GM21390 (cell line): ENCODE data around the gene KSR1.
"Not testable (repeated sequence)": the region's sequence is repeated elsewhere in the genome, so short reads cannot be mapped to it uniquely, and the experiment has no call there.

ENCODE experiments used
- ATAC-seq: cut with Tn5 transposase; IDR thresholded peaks from one replicate; pipeline ENCODE4 v1.9.1; 2021; ENCODE audit not compliant: unreplicated experiment

KSR1 gene

DNA sequence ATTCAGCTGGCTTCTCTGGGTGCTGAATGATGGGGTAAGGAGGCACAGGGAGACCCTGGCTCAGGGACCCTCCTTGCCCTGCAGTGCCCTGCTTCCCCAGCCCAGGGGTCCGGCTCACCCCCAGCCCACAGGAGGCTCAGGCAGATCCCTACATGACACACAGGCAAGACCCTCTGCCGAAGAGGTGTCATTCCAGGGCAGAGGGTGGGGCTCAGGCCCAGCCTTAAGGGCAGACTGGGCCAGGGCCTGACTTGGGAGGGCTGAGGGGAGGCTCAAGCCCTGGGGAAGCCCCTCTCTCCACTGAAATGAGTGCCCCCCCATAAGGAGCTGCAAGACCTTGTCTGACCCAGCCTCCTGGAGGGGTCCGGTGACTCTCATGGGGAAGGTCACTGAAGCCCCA is 30.3 kb upstream of the KSR1 start:
- ATAC-seq: no peak

DNA sequence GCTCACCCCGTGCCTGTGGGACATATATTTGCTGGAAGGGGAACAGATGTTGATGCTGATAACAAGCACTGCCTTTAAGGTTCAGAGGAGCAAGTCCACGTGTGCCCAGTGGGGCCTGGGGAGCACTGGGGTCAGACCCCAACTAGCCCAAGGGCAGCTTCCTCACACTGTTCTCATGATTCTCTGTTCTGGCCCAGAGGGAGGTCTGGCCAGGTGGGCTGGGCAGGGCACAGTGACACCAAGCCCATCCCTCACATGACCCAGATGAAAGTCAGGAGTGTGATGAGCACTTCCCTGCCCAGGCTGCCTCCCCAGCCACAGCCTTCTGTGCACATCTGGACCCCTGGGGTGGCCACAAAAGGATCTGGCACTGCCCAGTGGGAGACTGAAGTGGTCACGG is 29.8 kb upstream of the KSR1 start:
- not testable (repeated sequence) for ATAC-seq

DNA sequence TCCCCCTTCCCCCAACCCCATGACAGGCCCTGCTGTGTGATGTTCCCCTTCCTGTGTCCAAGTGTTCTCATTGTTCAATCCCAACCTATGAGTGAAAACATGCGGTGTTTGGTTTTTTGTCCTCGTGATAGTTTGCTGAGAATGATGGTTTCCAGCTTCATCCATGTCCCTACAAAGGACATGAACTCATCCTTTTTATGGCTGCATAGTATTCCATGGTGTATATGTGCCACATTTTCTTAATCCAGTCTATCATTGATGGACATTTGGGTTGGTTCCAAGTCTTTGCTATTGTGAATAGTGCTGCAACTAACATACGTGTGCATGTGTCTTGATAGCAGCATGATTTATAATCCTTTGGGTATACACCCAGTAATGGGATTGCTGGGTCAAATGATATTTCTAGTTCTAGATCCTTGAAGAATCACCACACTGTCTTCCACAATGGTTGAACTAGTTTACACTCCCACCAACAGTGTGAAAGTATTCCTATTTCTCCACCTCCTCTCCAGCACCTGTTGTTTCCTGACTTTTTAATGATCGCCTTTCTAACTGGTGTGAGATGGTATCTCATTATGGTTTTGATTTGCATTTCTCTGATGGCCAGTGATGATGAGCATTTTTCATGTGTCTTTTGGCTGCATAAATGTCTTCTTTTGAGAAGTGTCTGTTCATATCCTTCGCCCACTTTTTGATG is 28.9 kb upstream of the KSR1 start:
- not testable (repeated sequence) for ATAC-seq

DNA sequence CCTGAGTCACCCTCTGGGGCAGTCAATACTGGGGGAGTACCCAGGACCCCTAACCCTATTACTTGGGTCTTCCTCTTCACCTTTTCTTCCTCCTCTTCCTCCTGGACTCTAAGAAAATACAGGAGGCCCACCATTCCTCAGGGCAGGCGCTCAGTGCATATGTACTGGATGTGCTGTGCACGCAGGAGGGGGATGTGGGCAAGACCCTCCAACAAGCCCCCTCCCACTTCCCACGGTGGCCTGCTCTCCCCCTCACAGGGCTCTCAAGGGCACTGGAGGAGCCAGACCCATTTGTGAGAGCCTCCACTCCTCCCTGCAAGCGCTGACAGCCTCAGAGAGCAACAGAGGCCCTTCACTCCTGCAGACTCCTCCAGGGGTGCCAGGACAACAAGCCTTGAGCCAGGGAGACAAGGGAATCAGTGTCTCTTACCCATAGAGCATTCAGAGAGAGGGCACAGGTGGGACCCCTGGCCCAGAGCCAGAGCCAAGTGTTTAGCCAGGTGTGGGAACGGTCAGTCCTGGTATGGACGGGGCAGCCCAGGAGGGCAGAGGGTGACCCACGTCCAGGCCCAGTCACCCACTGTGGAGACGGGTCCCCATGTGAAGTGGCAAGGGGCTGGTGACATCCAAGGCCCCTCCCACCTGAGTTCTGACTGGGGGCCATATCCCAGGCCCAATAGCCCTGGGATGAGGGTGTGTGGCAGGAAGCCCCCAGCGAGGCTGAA is 27.3 kb upstream of the KSR1 start:
- no peak for ATAC-seq

DNA sequence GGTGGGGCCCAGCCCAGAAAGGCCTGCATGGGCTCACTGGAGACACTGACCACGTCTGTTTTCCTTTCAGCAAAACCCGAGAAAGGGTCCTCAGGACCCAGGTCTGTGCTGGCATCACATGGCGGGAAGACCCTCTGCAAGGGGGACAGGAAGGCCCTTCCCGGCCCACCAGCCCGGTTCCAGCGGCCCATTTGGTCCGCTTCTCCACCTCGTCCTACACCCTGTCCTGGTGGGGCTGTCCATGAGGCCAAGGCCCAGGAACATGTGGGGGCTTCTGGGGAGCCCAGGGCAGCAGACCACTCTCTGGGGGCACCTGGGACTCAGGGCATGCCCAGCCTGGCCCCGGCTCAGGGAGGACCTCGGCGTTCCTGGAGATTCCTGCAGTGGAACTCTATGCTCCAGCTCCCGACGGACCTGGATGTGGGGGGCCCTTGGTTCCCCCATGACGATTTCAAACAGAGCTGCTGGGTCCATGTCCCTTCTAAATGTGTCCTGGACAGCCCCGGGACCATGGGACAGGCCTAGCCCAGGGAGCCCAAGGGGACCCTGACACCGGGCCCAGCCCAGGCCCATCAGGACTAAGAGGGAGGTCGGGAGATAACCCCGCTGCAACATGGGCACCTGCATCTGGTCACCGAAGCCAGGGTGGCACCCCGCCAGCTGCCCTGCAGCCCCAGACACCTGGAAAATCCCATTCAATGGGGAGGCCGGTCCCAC is 26.4 kb upstream of the KSR1 start:
- ATAC-seq: no peak

DNA sequence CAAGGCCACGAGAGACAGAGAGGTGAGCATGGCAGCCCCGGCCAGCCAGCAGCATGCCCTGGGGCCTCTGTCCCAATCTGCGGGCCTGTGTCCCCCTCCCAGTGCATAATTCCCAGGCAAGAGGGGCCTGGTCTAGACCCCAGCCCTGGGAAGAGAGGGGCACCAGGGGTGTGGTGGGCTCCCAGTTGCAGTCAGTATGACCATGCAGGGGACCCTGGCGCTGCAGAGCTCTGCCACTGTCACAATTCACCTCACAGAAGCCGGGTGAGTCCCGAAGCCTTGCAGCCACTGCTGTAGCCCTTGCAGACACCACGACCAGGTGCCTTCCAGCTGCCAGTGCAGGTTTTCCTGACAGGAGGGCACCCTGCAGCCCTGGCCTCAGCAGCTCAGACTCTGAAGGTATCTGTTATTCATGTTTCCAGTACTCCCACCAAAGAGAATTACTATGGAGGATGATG is 25.8 kb upstream of the KSR1 start:
- no peak for ATAC-seq

DNA sequence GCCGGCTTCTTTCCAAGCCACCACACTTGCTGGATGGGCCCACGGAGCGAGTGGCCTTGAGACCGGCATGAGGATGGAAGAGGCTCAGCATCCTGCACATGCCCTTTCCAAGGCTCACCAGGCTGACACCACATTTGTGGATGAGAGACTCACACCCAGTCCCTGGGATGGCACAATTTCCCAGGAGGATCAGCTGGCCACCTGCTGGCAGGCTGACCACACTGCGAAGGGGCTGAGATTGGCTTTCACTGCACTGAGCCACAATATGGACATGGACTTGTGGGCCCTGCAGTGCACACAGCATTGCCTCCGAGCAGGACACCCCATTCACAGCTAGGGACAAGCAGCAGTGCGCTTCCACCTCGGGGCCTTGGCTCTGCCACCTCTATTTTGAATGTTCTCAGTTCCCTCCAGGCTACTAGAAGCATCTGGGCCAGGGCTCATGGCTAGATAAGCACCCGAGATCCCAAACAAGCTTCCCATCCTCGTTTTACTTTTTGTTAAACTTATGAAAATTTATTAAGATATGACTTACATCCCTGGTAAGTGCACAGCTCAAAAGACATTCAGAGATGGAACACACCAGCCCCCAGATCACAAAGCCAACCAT is 25.3 kb upstream of the KSR1 start:
- ATAC-seq: no peak

DNA sequence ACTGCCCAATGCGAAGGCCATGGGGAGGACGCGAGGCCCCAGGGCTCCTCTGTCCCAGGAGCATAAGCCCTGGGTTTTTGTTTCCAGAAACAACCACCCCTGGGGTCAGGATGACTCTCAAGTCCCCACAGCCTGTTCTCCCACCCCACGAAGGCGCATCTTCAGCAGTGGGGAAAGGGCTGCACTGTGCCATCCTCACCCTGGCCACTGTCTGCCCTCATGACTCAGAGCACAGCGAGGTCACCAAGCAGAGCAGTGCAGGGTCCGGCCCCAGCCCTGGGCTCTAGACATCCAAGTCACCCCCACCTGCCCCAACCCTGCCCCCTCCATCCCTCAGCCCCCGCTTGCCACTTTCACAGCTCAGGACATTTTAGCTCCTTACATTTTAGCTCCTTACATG is 22.7 kb upstream of the KSR1 start:
- ATAC-seq: no peak

DNA sequence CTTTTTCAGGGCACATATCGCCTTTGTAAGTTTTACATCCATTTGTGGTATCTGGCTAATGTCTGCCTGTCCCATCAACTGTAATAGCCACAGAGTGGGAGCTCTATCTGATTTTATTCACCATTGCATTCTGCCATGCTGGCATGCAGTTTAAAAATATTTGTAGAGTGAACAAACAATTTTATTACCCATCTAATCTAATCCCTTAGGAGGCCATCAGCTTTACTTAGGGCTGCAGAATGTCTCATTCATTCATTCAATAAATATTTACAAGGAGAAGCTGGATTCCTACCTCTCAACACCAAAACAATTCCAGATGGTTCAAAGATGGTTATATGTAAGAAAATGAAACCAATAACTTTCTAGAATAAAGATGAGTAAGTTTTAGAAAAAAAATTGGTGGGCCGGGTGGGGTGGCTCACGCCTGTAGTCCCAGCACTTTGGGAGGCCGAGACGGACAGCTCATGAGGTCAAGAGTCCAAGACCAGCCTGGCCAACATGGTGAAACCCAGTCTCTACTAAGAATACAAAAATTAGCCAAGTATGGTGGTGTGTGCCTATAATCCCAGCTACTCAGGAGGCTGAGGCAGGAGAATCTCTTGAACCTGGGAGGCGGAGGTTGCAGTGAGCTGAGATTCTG is 20.7 kb upstream of the KSR1 start:
- ATAC-seq: not testable (repeated sequence)

DNA sequence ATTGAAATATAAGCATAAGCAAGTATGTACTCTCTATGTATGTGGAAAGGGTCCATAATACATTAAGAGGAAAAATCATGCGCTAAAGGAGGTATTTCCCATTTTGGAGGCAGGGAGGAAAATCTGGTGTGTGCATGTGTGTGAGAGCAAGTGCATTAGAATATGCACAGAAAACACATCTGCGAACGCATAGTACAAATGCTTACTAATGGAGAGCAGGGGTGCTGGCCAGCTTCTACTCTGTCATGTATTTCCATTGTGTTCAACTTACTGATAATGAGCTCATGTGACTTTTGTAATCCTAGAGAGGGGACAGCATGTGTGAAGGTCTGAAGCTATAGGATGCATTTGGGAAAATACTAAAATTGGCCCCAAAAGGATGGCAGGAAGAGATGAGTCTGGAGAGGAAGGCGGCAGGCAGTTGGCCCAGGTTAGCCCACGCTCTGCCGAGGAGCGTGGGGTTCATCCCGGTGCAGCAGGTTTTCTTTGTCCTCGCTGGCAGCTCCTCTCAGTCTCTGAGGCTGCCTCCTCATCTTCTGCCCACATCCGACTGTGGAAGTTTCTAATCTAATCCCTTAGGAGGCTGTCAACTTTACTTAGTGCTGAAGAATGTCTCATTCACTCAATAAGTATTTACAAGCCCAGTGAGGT is 17.8 kb upstream of the KSR1 start:
- ATAC-seq: no peak

DNA sequence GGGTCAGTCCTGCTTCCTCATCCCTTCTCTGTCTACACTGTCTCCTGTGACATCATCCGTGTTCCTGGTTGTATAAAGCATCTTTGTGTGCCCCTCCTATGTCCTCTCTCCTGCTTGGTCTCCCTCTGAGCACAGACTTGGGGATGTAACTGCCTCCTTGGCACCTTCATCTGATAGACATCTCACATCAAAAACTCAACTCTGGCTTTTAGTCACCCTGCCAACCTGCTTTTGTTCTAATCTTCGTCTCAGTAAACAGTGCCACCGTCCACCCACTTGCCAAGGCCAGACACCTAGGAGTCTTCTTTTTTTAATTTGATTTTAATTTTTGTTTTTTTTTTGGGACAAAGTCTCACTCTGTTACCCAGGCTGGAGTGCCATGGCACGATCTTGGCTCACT is 16.9 kb upstream of the KSR1 start:
- no peak for ATAC-seq

DNA sequence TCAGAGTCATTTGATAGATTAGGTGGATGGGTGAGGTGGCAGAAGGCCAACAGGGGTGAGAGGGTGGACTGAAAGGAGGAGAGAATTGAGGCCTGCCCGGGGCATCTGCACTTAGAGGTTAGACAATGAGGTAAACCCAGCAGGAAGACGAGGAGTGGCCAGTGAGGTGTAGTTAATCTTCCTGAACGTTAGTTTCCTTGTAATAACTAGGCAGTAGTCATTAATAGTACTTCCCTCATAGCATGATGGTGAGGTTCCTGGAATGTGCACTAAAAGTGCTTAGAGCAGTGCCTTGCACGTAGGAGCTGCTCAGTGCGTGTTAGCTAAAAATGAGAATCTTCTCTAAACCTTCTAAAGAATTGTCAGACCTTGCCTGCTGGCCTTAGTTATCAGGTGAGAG is 13.5 kb upstream of the KSR1 start:
- no peak for ATAC-seq

DNA sequence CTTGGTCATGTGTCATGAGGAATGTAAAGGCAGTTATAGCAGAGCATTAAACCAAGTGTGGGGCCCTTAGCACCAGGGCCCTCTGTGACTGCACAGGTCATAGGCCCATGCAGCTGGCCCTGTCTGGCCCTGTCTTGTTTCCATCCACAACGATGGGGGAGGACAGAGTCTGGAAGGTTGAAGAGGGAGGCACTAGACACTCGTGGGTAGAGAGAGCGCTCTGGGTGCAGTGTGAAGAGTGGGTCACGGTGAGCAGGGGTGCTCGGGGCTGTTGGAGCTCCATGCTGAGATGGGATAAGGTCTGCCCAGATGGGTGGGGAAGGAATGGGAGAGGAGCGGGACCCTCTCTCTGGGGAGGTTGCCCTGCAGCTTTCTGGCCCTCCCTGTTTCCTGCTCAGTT is 12.8 kb upstream of the KSR1 start:
- no peak for ATAC-seq

DNA sequence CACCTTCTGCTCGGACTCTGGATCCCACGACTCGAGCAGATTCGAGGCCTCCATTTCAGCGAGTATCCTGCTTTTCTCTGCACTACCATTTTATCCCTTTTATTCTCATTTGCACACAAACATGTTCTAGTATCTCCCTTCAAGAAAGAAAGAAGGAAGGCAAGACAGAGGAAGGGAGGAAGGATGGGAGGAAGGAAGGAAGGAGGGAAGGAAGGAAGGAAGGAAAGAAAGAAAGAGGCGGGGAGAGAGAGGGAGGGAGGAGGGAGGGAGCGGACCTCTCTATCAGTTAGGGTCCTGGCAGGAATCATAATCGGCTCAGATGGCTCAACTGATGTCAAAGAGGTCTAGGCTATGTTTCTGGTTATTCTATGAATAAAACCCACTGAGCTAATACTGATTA is 10.3 kb upstream of the KSR1 start:
- ATAC-seq: no peak

DNA sequence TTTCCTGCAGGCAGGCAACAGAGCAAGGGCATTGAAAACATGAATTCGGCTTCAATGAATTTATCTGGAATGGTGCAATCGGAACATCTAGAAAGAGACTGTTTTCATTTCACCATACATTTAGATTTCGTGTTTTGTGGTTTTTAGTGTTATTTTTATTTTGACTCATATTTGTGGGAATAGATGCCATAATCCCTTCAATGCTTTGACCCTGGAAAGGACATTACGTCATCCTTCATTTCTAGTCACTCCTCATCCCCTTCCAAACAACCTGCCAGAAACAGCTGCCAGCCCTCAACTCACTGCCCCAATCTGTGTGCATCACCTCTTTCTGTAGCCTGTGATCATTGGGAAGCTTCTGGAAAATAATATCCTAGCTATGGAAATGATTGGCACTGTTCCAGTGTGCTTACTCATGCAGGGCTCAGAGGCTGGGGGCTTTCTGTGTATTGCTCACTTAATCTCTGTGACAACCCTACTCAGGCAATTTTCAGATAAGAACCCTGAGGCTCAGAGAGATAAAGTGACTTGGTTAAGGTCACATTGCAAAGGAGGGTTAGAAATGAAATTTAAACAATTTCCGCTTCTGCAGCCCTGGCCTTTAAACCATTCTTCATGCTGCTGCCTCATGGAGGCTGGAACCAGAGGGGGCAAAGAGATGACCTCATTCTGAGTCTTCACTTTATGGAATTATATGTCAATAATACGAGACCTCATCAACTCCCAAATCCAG is 9.5 kb upstream of the KSR1 start:
- no peak for ATAC-seq

DNA sequence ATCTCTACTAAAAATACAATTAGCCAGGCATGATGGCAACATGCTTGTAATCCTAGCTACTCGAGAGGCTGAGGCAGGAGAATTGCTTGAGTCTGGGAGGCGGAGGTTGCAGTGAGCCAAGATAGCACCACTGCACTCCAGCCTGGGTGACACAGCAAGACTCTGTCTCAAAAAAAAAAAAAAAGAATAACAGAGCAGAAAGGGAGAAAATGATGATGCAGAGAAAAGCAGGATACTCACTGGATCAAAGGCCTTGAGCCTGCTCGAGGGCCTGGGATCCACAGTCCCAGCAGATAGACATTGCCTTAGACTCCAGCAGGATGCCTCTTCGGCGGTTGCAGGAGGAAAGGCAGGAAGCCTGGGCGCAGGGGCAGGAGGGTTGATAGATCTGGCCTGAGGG is 7.7 kb upstream of the KSR1 start:
- ATAC-seq: not testable (repeated sequence)

DNA sequence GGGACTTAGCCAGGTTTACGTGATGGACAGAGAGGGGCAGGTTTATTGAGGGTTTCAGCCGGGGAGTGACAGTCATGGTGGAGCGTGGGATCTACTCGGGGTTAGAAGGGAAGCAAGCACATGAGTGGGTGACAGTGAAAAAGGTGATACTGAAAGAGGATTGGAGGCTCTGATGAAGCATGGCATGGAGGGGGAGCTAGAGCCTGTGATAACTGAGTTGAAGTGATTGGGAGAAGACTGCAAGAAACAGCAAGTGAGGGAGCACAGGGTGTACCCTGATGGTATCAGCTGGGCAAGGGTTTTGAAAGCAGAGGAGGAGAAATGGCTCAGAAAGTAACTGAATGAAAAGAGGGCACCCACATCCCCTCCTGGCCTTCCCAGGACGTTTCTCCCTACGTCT is 6.7 kb upstream of the KSR1 start:
- ATAC-seq: no peak

DNA sequence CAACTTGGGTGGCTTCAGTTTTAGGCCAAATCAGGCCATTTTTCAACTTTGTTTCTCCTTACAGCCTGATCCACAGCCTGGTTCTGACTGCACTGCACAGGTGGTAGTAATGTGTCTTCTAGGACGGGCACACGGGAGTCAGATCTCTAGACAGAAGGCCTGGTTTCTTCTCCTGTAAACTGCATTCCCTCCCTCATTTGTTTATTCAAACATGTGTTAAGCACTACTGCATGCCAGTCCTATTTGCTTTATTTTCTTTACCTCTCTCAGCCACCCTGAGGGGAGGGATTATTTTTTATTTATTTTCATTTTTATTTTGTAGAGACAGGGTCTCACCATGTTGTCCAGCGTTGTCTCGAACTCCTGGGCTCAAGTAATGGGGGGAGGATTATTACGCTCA is 6.3 kb upstream of the KSR1 start:
- no peak for ATAC-seq

DNA sequence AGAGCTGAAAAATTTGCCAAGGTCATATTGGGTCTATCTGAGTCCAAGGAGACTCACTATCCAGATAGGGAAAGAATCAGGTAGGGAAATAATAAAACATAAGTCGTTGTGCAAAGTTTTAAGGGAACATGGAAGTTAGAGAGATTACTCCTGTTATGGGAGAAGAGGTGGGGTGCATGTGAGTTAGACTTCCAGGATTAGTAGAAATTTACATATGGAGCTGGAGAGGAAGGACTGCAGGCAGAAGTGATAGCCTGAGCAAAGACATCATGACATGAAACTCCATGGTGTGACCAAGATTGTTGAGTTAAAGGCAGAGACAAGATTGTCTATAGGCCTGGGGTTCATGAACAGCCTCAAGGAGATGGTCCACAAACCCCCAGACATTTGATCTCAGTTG is 5.8 kb upstream of the KSR1 start:
- ATAC-seq: no peak

DNA sequence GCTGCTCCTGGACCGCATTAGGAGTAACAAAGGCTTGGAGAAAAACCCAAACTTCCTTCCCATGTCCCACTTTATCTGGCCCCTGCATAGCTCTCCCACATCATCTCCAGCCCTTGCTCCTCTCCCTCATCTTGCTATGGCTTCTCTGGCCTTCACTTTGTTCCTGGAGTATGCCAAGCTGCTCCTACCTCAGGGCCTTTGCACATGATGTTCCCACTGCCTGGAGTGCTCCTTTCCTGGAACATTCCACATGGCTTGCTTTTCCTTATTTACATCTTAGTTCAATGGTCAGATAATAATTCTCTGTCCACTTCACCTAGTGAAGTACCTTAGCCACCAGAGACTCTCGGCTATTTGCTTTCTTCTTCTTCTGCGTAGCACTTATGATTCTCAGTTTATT is 4.3 kb upstream of the KSR1 start:
- ATAC-seq: no peak
